HCT116 (cell line): ENCODE results near the gene ZNF8. TPM values are rescaled to one million over a fixed set of nuclear protein-coding genes. Genes with fewer than 3 reads are reported as not detected.
A peak's percentile ranks its signal among the peaks of the same experiment; 100 is the strongest.

ENCODE experiments used
- ATAC-seq: fragments of 200-7000 bp; cut with Tn5 transposase; 2 replicates; pipeline ENCODE4 v1.9.1; 2020; ENCODE audit warnings: mild to moderate bottlenecking, moderate library complexity
- BruUV-seq: library from RNA; stranded (reverse); fragments of 400-500 nt; replicated peaks from 2 replicates; lab custom pipeline; 2021; lab: Mats Ljungman, UMichigan
- CTCF ChIA-PET: fragments of 300-600 bp; sonication (Branson Sonifier 250); formaldehyde crosslinking; loops from one replicate; lab custom pipeline; 2021; ENCODE audit warnings: antibody characterized with exemption; lab: Charles Lee
- POLR2A ChIA-PET: fragments of 300-600, 350-600 bp; sonication (Branson Sonifier 250); formaldehyde crosslinking; loops from one replicate; lab custom pipeline; 2021; ENCODE audit warnings: antibody characterized with exemption; lab: Charles Lee
- RAD21 ChIA-PET, 2 experiments: fragments of 300-600 bp; sonication (Branson Sonifier 250); formaldehyde crosslinking; loops; one replicate each; lab custom pipeline; 2023; ENCODE audit warnings: low total read pairs in 2 of 2; ENCODE audit not compliant: uncharacterized antibody in 2 of 2, unreplicated experiment in 2 of 2, low non-redundant PET in 1 of 2; lab: Charles Lee
- DNase-seq: peaks from one replicate; pipeline ENCODE4 v3.0.0-alpha.2; 2010; ENCODE audit warnings: low read depth, low spot score
- H2AFZ ChIP-seq: fragments of 200-600 bp; shearing (Covaris generic), sonication (generic); 2 replicates; pipeline ENCODE4 v1.6.1; 2017; ENCODE audit warnings: low read depth, mixed run types, mixed read lengths, antibody characterized with exemption, low read length; ENCODE audit not compliant: poor library complexity, severe bottlenecking
- H3K27ac ChIP-seq: 2 replicates; pipeline ENCODE4 v1.5.1; 2012; ENCODE audit warnings: low read depth, low read length
- H3K27me3 ChIP-seq: fragments of 200-600 bp; sonication (generic); 2 replicates; pipeline ENCODE4 v1.6.1; 2016; ENCODE audit warnings: mixed run types, low read length, mixed read lengths; ENCODE audit not compliant: insufficient read depth
- H3K36me3 ChIP-seq, 2 experiments: fragments of 200-500 bp in 1 of 2; fragments of 200-600 bp in 1 of 2; sonication (Bioruptor generic) in 1 of 2; sonication (generic) in 1 of 2; 2 replicates each; pipeline versions ENCODE4 v1.5.1 to v1.6.1; 2014 to 2016; ENCODE audit warnings: low read length in 2 of 2, inconsistent platforms in 1 of 2, mixed read lengths in 1 of 2, mixed run types in 1 of 2; ENCODE audit not compliant: insufficient read depth in 2 of 2, control insufficient read depth in 1 of 2
- H3K4me1 ChIP-seq, 2 experiments: fragments of 200-600 bp in 1 of 2; sonication (generic) in 1 of 2; 2 replicates each; pipeline versions ENCODE4 v1.5.1 to v1.6.1; 2012 to 2017; ENCODE audit warnings: low read length in 2 of 2, inconsistent platforms in 1 of 2, mild to moderate bottlenecking in 1 of 2, mixed read lengths in 1 of 2, mixed run types in 1 of 2, moderate library complexity in 1 of 2; ENCODE audit not compliant: insufficient read depth in 2 of 2, control insufficient read depth in 1 of 2
- H3K4me2 ChIP-seq: fragments of 200-600 bp; sonication (generic); 2 replicates; pipeline ENCODE4 v1.6.1; 2017; ENCODE audit warnings: mixed run types, low read length, mixed read lengths
- H3K4me3 ChIP-seq, 2 experiments: fragments of 200-600 bp in 1 of 2; sonication (generic) in 1 of 2; replicated peaks in 1 of 2; 2 replicates each; pipeline ENCODE4 v1.5.1; 2011 to 2016; ENCODE audit warnings: low read length in 2 of 2, control low read depth in 1 of 2, low read depth in 1 of 2, mild to moderate bottlenecking in 1 of 2, mixed read lengths in 1 of 2, mixed run types in 1 of 2
- H3K79me2 ChIP-seq: fragments of 200-600 bp; sonication (generic); 2 replicates; pipeline ENCODE4 v1.6.1; 2017; ENCODE audit warnings: mild to moderate bottlenecking, mixed run types, low read length, moderate library complexity, mixed read lengths; ENCODE audit not compliant: insufficient read depth
- H3K9ac ChIP-seq: fragments of 200-600 bp; sonication (generic); 2 replicates; pipeline ENCODE4 v1.6.1; 2016; ENCODE audit warnings: low read length, mixed read lengths
- H3K9me2 ChIP-seq: fragments of 200-600 bp; sonication (generic), shearing (Covaris generic); 2 replicates; pipeline ENCODE4 v1.6.1; 2017; ENCODE audit warnings: mixed run types, mild to moderate bottlenecking, moderate library complexity; ENCODE audit not compliant: insufficient read depth
- H3K9me3 ChIP-seq, 2 experiments: fragments of 200-500 bp in 1 of 2; fragments of 200-600 bp in 1 of 2; sonication (Bioruptor generic) in 1 of 2; sonication (generic) in 1 of 2; 2 replicates each; pipeline ENCODE4 v1.6.1; 2014 to 2017; ENCODE audit warnings: low read length in 2 of 2, mixed read lengths in 2 of 2, inconsistent platforms in 1 of 2, low read depth in 1 of 2, mild to moderate bottlenecking in 1 of 2, mixed run types in 1 of 2, moderate library complexity in 1 of 2; ENCODE audit not compliant: control insufficient read depth in 1 of 2, insufficient read depth in 1 of 2
- H4K20me1 ChIP-seq: fragments of 200-600 bp; sonication (generic), shearing (Covaris generic); 2 replicates; pipeline ENCODE4 v1.6.1; 2017; ENCODE audit warnings: mixed run types, mild to moderate bottlenecking, moderate library complexity; ENCODE audit not compliant: insufficient read depth
- EGR1 ChIP-seq: IDR thresholded peaks from 2 replicates; pipeline ENCODE4 v1.6.1; 2012; ENCODE audit warnings: low read depth
- ELF1 ChIP-seq: IDR thresholded peaks from 2 replicates; pipeline ENCODE4 v1.6.1; 2012; ENCODE audit warnings: low read depth, borderline replicate concordance
- EZH2 ChIP-seq: fragments of 200-600 bp; sonication (generic); IDR thresholded peaks from 2 replicates; pipeline ENCODE4 v1.6.1; 2017; ENCODE audit warnings: antibody characterized with exemption, mixed run types
- EZH2phosphoT487 ChIP-seq: fragments of 200-600 bp; IDR thresholded peaks from 2 replicates; pipeline ENCODE4 v1.6.1; 2018; ENCODE audit warnings: antibody characterized with exemption, borderline replicate concordance
- FOSL1 ChIP-seq: IDR thresholded peaks from 2 replicates; pipeline ENCODE4 v1.6.1; 2012; ENCODE audit warnings: low read depth
- JUND ChIP-seq: IDR thresholded peaks from 2 replicates; pipeline ENCODE4 v1.6.1; 2012
- RAD21 ChIP-seq: IDR thresholded peaks from 2 replicates; pipeline ENCODE4 v1.6.1; 2012; ENCODE audit warnings: low read depth, mild to moderate bottlenecking
- SIN3A ChIP-seq: IDR thresholded peaks from 2 replicates; pipeline ENCODE4 v1.6.1; 2012; ENCODE audit warnings: low read depth
- TCF7L2 ChIP-seq: IDR thresholded peaks from 2 replicates; pipeline ENCODE4 v1.7.0; 2011; ENCODE audit warnings: borderline replicate concordance, inconsistent platforms; ENCODE audit not compliant: insufficient read depth, insufficient read length; ENCODE audit errors: extremely low read depth
- ZFX ChIP-seq: fragments of 450-650 bp; IDR thresholded peaks from 2 replicates; pipeline ENCODE4 v1.6.1; 2017
- ZNF274 ChIP-seq: fragments of 200-500 bp; sonication (Bioruptor generic); IDR thresholded peaks from 2 replicates; pipeline ENCODE4 v1.6.1; 2014; ENCODE audit warnings: mild to moderate bottlenecking, low read depth, low read length, inconsistent platforms
- intact Hi-C: fragments of 100-400 bp; cut with micrococcal nuclease; formaldehyde crosslinking; loops from 2 replicates; pipeline ENCODE4 v1.10.0; 2022
- total RNA-seq: library from RNA; stranded (reverse); gene quantifications from one replicate; pipeline ENCODE4 v1.2.1, GENCODE V29; 2021; ENCODE audit not compliant: unreplicated experiment
- TF ChIP-seq, protein P1 (sequence below): IDR thresholded peaks from 2 replicates; pipeline ENCODE4 v1.6.1; 2012; ENCODE audit warnings: low read depth
- TF ChIP-seq, protein P2 (sequence below), 3 experiments: fragments of 200-600 bp in 1 of 3; sonication (generic) in 1 of 3; IDR thresholded peaks in 2 of 3; conservative IDR thresholded peaks in 1 of 3; 2 replicates each; pipeline ENCODE4 v1.5.1; 2012 to 2017; ENCODE audit warnings: low read depth in 2 of 3, low read length in 2 of 3, antibody characterized with exemption in 1 of 3, borderline replicate concordance in 1 of 3, control low read depth in 1 of 3, mild to moderate bottlenecking in 1 of 3, mixed read lengths in 1 of 3, mixed run types in 1 of 3, moderate library complexity in 1 of 3; ENCODE audit not compliant: insufficient read depth in 1 of 3
- TF ChIP-seq, protein P3 (sequence below): IDR thresholded peaks from 2 replicates; pipeline ENCODE4 v1.6.1; 2012

ZNF8 gene
- total RNA-seq, 1 experiment from 2014 or later = 6.4 TPM

DNA sequence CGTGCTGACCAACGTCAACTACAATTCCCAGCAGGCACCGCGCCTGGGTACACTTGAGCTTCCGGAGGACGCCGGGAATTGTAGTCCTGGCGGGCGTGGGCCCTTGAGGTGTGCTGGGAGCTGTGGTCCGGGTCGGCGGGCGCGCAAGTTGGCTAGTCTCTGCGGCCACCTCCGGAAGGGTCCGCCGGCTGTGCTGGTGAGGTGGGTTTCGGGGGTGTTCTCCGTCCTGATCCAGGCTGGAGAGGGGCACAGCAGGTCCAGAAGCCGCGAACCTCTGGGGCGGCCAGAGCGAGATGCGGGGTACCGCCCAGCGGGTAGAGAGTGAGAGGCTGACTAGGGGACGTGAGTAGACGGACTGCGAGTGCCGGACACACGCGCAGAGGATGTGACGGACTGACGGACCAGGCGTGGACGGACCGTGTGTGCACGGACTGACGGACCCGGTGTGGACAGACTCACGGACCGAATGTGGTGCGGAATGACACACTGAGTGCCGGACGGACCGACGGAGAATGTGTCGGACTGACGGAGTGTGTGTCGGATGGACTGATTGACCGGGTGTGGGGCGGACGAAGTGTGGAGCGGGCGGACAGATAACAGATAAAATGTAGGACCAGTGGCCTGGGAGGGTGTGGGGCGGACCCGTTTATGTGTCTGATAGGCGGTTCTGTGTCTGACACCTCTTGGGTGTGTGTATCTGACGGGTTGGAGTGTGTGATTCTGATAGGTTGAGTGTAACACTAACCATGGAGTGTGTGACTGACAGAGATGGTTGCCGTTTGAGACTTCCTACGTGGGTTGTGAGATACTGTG lies 48.4 kb downstream of the ZNF8 start, which contains the start of gene ZSCAN22 (continued):
- TF ChIP-seq, protein P1, sequence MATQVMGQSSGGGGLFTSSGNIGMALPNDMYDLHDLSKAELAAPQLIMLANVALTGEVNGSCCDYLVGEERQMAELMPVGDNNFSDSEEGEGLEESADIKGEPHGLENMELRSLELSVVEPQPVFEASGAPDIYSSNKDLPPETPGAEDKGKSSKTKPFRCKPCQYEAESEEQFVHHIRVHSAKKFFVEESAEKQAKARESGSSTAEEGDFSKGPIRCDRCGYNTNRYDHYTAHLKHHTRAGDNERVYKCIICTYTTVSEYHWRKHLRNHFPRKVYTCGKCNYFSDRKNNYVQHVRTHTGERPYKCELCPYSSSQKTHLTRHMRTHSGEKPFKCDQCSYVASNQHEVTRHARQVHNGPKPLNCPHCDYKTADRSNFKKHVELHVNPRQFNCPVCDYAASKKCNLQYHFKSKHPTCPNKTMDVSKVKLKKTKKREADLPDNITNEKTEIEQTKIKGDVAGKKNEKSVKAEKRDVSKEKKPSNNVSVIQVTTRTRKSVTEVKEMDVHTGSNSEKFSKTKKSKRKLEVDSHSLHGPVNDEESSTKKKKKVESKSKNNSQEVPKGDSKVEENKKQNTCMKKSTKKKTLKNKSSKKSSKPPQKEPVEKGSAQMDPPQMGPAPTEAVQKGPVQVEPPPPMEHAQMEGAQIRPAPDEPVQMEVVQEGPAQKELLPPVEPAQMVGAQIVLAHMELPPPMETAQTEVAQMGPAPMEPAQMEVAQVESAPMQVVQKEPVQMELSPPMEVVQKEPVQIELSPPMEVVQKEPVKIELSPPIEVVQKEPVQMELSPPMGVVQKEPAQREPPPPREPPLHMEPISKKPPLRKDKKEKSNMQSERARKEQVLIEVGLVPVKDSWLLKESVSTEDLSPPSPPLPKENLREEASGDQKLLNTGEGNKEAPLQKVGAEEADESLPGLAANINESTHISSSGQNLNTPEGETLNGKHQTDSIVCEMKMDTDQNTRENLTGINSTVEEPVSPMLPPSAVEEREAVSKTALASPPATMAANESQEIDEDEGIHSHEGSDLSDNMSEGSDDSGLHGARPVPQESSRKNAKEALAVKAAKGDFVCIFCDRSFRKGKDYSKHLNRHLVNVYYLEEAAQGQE = no peak
- TF ChIP-seq EZH2 = no peak

DNA sequence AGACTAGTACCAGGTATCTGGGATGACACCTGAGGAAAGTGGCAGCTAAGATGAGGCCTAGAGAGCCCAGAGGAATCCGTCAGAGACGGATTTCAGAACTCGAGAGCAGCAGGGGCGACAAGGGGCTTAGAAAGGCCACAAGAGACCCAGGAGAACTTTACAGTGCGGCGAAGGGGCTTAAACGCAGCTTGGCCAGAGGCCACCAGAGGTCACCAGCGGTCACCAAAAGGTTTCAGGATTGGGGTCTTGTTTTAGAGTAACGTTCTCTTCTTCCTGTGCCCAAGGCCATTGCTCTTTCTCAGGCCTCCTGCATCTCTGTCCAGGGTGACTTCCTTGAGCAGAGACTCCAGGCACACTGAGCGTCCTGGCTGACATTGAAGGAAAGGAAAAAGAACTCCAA lies 50.2 kb downstream of the ZNF8 start:
- Histone ChIP-seq H2AFZ (no peak overlapping the region), H3K79me2 (peaks cover 33% of the 10 kb centered on the region), H3K27ac (no peak overlapping the region), H3K9ac (no peak overlapping the region), H3K27me3 (no peaks in the 10 kb centered on the region), H3K36me3 (no peaks in the 10 kb centered on the region), H3K9me3 (no peaks in the 10 kb centered on the region), H3K4me3 (no peak overlapping the region), H3K4me2 (peak overlapping the region; percentile 90; the same call in 1 of the 2 replicates), H3K4me1 (peaks cover 10 to 24% of the 10 kb centered on the region in 2 experiments), H3K9me2 (no peaks in the 10 kb centered on the region), H4K20me1 (no peaks in the 10 kb centered on the region)
- CTCF ChIA-PET = interaction anchor here (1.1 kb wide), 1 partner anchor 34 kb away, joined by 3 read pairs; the partner anchor contains the start of gene ZNF497
- POLR2A ChIA-PET = no interaction called here
- no TSS peak for BruUV-seq
- intact Hi-C loops = loop anchor here (5.0 kb wide), 2 partner anchors 78 to 188 kb away; partner anchors contain the start of genes ZBTB45 and ZNF584
- RAD21 ChIA-PET = no interaction called here
- DNase-seq = no peak
- no peak for ATAC-seq
- no peak for TF ChIP-seq ZNF274
- no peak for TF ChIP-seq EGR1
- TF ChIP-seq, protein P2, sequence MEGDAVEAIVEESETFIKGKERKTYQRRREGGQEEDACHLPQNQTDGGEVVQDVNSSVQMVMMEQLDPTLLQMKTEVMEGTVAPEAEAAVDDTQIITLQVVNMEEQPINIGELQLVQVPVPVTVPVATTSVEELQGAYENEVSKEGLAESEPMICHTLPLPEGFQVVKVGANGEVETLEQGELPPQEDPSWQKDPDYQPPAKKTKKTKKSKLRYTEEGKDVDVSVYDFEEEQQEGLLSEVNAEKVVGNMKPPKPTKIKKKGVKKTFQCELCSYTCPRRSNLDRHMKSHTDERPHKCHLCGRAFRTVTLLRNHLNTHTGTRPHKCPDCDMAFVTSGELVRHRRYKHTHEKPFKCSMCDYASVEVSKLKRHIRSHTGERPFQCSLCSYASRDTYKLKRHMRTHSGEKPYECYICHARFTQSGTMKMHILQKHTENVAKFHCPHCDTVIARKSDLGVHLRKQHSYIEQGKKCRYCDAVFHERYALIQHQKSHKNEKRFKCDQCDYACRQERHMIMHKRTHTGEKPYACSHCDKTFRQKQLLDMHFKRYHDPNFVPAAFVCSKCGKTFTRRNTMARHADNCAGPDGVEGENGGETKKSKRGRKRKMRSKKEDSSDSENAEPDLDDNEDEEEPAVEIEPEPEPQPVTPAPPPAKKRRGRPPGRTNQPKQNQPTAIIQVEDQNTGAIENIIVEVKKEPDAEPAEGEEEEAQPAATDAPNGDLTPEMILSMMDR (IDR thresholded peaks at IDR 0.05 in 2 of 3, conservative IDR thresholded peaks at IDR 0.05 in 1 of 3; ENCODE audit: borderline replicate concordance in 1 of 3, insufficient read depth in 1 of 3, low read depth in 2 of 3, low read length in 2 of 3) = peak; percentile 16 to 57 (median 37); a peak in 4 of 6 replicates
- no peak for TF ChIP-seq ZFX
- TF ChIP-seq RAD21 = peak; percentile 53; the same call in 1 of the 2 replicates
- TF ChIP-seq SIN3A = no peak
- TF ChIP-seq, protein P1 = no peak
- no peak for TF ChIP-seq EZH2phosphoT487
- TF ChIP-seq TCF7L2 = no peak
- TF ChIP-seq JUND = no peak
- no peak for TF ChIP-seq ELF1
- no peak for TF ChIP-seq FOSL1
- TF ChIP-seq, protein P3, sequence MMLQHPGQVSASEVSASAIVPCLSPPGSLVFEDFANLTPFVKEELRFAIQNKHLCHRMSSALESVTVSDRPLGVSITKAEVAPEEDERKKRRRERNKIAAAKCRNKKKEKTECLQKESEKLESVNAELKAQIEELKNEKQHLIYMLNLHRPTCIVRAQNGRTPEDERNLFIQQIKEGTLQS = no peak
